ENCODE measurements around the gene SERPINA4.
"Not testable (repeated sequence)": the region's sequence is repeated elsewhere in the genome, so short reads cannot be mapped to it uniquely, and the experiment has no call there.

Gene SERPINA4

DNA sequence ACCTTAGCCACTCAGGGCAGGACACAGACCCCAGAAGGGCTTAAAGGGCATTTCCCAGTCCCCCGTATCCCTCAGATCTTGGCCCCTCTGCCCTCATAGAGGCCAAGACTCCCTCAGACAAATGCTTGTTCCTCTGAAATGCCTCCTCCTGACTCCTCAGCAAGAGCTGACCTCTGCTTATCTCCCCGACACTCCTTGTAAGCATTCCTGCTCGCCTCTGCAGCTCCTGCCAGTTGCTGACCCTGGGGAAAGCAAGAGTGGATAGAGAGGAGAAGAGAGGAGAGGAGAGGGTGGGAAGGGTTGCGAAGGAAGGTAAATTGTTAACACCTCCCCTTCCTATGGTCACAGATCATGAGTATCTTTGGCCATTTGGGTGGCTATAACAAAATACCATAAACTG, 27.1 kb downstream of the SERPINA4 start:
- DNase-seq (ENCODE audit: low read depth in 2 of 3, low spot score in 2 of 3), result no peak

DNA sequence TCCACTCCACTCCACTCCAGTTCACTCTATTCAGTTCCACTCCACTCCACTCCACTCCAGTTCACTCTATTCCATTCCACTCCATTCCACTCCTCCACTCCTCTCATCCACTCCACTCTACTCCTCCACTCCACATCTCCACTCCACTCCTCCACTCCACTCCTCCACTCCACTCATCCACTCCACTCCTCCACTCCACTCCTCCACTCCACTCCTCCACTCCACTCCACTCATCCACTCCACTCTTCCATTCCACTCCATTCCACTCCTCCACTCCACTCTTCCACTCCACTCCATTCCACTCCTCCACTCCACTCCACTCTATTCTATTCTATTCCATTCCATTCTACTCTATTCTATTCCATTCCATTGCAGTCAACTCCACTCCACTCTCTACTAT, 29.8 kb downstream of the SERPINA4 start:
- no peak for DNase-seq (ENCODE audit: low read depth in 2 of 3, low spot score in 2 of 3)

DNA sequence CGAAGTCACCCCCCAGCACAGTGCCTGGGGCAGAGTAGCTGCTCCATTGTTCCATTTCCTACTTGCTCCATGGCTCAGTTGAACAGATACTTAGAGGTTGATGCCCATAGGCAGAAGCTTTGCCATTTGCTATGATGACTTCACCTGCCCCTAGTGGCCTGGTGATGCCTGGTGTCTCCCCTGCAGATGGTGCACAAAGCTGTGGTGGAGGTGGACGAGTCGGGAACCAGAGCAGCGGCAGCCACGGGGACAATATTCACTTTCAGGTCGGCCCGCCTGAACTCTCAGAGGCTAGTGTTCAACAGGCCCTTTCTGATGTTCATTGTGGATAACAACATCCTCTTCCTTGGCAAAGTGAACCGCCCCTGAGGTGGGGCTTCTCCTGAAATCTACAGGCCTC, 30.6 kb downstream of the SERPINA4 start:
- DNase-seq (ENCODE audit: low read depth in 2 of 3, low spot score in 2 of 3), result no peak

DNA sequence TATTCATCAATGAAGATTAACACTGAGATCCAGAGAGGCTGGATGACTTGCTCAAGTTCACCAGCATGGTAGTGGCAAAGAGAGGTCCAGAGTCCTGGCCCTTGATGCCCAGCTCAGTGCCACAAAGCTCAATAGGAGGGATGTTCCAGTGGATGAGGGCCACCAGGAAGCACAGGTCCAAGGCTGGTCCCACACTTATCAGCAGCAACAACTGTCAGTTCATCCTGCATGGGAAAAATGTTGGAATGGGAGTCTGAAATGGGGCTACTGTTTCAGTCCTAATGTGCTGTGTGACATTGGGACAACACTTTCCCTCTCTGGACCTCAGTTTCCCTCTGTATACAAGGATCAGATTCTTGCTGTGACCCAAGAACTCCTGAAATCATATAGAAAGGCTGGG, 31.2 kb downstream of the SERPINA4 start:
- no peak for DNase-seq (ENCODE audit: low read depth in 2 of 3, low spot score in 2 of 3)

DNA sequence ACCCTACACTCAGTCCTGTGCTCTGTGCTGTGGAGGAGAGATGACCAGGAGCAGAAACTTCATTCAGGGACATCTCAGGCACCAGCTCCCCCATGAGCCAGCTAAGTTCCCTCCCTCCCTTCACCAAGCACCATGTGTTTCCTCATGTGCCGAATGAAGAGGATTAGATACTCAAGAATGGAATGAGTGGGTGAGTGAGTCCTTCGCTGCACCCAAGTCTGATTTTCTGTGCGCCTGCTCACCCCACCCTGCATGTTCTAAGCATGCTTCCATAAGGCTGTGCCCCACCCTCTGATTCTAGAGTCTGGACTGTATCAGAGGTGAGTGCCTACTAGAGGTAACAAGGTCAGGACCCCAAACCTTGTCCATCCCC, 32.1 kb downstream of the SERPINA4 start:
- DNase-seq (ENCODE audit: low read depth in 2 of 3, low spot score in 2 of 3), result no peak

DNA sequence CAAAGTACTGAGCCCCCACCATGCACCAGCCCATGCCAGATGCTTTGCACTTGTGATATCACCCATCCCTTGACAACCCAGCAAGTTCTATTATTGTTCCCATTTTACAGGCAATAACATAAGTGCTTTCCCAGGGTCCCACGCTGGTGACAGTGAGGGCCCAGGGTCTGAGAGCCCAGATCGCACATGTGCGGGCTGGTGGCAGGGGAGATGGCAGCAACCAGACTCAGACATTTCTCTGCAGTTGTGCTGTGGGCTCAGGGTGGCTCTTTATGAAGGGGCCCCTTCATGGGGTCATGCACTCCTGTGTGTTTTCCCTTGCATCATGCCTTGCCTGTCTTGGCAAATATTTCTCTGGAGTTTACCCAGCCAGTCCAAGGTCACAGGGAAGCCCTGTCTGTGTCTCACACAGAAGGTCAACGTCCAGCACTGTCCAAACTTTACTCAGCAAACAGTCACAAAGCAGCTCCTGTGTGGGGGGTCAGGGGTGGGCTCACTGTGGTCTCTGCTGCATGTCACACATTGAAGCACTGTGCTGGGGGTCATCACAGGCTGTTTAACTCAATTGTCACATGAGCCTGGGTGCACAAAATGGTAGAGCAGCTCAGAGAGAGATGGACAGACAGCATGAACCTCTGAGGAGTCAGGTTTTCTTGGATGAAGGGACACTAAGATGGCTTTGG, 32.6 kb downstream of the SERPINA4 start:
- no peak for DNase-seq (ENCODE audit: low read depth in 2 of 3, low spot score in 2 of 3)

DNA sequence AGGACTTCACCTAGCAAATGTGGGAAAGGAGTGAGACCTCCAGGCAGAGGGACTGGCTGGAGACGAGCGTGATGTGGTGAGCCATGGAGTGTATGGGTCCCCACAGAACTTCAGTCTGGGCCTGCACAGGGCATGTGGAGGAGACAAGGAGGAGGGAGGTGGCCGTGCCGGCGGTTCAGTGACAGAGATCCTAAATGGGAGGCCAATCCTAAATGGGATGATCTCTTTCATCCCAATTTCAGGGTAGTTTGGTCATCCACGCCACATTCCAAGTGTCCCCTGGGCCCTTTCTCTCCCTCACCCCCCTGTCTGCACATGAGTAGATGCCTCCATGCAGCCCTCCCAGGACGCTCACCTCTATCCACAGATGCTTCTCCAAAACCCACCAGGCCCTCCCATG, 33.2 kb downstream of the SERPINA4 start:
- DNase-seq (ENCODE audit: low read depth in 2 of 3, low spot score in 2 of 3), result no peak

DNA sequence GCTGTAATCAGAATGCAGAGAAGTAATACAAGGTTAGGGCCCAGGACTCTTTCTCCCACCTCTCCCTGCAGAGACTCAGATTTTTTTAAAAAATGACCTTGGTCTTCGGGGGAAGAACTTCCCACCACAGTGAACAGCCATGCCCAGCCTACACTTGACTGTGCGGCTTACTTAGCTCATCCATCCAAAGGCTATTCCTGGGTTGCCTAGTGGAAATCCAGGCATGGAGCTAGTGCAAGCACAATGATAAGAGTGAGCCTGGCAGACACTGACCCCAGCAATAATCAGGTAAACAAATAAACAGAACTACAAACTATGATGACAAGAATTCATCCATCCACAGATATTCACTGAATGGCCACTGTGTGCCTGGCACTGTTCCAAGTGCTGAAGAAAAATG, 34.7 kb downstream of the SERPINA4 start:
- no peak for DNase-seq (ENCODE audit: low read depth in 2 of 3, low spot score in 2 of 3)

DNA sequence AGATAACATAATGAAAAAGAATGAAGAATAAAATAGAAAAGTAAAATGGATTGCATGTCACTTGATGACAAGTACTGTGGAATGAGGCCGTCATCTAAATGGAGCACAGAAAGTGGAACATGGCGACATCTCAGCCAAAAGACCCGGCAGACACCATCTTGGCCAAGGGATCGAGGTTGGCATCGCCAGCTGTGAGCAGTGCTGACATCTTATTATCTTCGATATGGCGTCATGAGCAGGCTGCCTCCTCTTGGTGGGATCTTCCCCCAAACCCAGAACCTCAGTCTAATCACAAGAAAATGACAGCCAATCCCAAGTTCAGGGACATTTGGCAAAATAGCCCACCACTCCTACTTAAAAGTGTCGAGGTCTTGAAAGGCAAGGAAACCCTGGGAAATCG, 35.1 kb downstream of the SERPINA4 start:
- DNase-seq (ENCODE audit: low read depth in 2 of 3, low spot score in 2 of 3), result no peak

DNA sequence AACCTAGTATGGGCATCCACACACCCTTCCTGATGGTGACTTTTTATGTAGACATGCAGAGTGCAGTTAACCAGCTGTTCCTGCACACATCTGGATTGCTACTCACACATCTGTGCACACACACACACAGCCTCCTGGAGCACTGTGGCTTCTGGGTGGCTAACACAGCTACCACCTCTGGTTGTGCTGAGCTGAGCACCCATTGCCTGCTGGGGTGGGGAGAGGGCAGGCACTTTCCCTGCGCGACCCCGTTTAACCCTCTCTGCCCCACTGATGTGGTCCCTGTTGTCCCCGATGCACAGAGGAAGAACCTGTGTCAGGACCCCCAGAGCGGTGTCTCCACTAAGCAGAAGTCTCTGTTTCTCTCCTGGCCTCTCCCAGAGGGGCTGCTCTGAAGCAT, 36.5 kb downstream of the SERPINA4 start:
- DNase-seq (ENCODE audit: low read depth in 2 of 3, low spot score in 2 of 3), result no peak

DNA sequence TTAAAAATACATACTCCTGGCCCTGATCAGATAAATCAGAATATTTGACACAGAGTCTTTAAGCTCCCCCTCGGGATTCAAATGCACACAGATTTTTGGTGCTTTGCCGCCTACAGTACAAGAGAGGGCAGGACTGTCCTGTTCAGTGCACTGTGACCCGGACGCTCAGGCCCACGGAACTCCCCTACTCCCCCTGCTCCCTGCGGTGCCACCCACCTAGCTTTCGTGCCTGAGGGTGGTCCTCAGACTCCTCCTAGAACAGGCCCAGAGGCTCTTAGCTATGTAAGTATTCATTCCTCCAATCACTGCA, 37.2 kb downstream of the SERPINA4 start:
- no peak for DNase-seq (ENCODE audit: low read depth in 2 of 3, low spot score in 2 of 3)

DNA sequence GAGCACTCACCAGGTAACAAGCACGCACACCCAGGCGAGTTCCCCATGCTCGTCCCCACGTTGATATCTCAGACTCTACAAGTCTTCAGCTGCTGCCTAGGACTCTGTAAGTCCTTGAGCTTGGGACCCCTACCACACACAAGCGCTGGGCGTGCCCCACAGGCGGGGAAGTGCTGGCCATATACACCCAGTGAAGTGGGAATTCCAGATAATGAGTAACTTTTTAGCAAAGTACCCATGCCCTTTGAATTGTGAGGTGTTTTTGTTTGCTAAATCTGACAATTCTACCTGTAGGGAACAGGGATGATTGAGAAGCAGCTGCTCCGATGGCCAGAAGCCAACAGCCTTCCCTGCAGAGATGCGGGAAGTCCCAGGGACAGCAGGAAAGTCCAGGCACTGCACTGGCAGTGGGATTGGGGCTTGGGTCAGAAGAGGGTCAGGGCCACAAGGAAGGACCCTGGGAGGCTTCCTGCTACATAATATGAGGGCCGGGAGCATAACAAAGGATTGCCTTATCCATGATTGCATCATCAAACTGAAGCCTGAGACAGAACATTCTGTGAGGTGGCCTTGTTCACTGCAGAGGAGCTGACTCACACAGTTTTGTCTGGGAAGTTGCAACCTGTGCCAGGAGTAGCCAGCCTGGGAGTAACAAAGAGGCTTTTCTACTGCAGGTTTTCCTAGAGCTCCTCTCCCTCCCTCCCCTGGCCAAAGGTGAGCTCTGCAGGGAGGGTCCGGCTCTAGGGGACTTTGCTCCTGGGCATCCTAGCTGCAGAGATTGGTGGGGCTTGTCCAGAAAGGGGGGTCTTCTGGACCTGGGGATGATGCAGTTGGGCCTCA, 37.8 kb downstream of the SERPINA4 start:
- DNase-seq (ENCODE audit: low read depth in 2 of 3, low spot score in 2 of 3), result no peak

DNA sequence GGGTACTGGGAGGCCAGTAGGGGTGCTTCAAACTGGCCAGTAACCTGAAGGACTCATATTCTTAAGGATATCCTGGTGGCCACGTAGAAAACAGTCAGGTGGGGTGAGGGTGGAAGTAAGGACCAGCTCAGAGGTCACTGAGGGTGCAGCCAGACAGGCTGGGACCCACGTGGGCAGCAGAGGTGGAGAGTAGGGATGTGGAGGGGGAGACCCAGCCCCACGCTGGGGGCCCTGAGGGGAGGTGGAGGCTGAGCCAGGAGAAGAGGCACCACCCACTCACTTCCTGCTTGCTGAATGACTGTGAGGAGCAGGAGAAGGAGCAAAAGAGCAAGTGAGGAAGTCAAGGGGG, 38.4 kb downstream of the SERPINA4 start:
- no peak for DNase-seq (ENCODE audit: low read depth in 2 of 3, low spot score in 2 of 3)

DNA sequence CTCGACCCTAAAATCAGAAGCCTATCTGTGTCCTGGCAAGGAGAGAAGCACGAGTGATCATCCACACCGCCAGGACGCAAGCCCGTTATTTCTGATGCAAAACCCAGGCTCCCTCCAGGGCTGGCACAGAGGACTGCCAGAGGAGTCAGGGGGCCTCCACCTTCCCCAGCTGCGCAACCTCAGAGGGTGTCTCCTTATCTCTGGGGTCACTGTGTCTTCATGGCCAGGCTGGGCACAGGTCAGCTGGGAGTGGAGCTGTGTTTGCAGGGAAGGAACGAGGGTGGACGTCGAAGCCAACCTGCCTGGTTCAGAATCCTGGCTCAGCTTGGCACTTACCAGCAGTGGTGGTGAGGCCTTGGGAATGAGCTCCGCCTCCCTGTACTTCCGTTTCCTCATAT, 38.9 kb downstream of the SERPINA4 start:
- no peak for DNase-seq (ENCODE audit: low read depth in 2 of 3, low spot score in 2 of 3)

DNA sequence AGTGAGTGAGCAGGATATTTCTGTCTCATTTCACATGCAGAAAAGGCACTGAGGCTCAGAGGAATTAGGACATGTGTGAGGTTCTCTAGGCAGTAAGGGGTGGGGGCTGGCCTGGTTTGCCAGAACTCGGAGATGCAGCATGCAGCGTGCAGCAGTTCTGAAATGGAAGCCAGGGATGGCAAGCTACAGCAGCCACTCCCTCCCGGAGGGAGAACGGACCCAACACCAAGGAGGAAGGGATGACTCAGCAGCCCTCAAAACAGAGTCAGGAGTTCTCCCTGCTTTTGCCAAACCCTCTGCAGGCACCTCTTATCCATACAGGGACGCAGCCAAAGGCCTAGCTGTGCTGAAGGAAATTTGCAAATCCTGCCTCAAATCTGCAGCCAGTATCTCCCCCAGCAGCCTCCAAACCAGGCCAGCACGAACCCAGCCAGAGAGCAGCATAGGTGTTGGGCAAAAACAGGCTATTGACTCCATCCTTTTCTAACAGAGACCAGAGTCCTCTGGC, 40.7 kb downstream of the SERPINA4 start:
- no peak for DNase-seq (ENCODE audit: low read depth in 2 of 3, low spot score in 2 of 3)

DNA sequence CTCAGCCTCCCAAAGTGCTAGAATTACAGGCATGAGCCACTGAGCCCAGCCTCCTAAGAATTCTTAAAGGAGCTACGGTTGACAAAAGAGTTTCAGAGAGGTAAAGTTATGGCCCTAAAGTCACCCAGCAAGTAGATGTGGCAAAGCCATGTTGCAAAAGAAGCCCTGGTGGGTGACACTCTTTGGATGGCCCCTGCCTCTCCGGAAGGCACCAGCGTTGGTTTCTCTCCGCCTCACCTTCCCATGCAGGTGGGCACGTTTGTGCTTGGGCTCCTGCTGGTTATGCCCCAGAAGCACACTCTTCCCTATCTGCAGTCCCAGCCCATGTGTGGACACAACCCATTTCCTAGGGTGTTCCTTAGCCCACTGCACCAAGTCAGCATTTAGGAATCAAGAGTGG, 41.5 kb downstream of the SERPINA4 start:
- no peak for DNase-seq (ENCODE audit: low read depth in 2 of 3, low spot score in 2 of 3)

DNA sequence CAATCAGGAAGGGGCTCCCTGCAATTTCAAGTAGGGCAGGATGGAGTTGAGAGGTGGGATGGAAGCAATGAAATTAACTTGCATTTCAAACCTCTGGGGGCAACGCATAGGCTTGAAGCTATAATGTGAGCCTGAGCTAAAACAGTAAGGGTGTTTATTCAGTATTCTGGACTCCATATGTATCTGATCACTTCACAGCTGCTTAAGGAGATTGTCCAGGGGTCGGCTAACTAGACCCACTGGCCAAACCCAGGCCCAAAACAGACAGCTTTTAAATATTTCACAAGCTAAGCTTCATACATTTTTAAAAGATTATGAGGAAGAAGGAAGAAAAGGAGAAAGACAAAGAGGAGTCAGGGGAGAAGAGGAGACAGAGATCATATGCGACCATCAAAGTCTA, 44.1 kb downstream of the SERPINA4 start:
- no peak for DNase-seq (ENCODE audit: low read depth in 2 of 3, low spot score in 2 of 3)

DNA sequence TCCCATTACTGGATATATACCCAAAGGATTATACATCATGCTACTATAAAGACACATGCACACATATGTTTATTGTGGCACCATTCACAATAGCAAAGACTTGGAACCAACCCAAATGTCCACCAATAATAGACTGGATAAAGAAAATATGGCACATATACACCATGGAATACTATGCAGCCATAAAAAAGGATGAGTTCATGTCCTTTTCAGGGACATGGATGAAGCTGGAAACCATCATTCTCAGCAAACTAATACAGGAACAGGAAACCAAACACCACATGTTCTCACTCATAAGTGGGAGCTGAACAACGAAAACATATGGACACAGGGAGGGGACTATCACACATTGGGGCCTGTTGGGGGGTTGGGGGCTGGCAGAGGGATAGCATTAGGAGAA, 47.7 kb downstream of the SERPINA4 start:
- not testable (repeated sequence) for DNase-seq (ENCODE audit: low read depth in 2 of 3, low spot score in 2 of 3)

DNA sequence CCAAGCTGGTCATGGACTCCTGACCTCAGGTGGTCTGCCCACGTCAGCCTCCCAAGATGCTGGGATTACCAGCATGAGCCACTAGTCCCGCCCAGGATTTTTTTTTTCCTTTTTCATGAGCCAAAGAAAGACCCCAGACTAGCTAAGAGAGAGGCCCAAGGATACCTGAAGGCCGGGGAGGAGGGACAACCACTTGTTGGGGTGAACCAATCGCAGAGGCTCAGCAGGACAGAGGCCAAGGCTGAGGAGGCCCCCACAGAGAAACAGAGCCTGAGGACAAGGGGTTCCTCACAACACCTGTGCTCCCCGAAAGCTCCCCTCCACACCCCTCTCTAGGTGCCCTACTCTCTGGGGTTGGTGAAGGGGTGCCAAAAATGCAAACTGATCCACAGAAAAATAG, 49.9 kb downstream of the SERPINA4 start:
- DNase-seq (ENCODE audit: low read depth in 2 of 3, low spot score in 2 of 3), result no peak

DNA sequence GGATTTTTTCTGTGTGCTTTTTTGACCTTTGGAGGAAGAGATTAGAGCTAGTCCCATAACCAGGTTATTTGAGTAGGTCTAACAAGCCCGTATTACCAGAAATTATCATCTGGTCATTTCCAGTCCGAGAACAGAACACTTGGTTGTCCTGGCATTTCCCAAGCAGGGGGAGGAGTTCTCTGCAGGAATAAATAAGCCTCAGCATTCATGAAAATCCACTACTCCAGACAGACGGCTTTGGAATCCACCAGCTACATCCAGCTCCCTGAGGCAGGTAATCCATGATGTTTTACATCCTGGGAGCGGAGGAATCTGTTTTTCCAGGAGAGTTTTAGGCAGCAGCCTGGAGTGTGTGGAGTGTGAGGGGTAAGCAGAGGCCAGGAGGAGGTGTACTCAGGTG, 50.9 kb downstream of the SERPINA4 start, which contains the start of gene SERPINA3:
SERPINA3 (plus strand) TSS at position 218 of the 400 bp plus-strand sequence. CDS start 2,051 bp downstream, outside the sequence.
- DNase-seq (ENCODE audit: low read depth in 2 of 3, low spot score in 2 of 3), result no peak

DNA sequence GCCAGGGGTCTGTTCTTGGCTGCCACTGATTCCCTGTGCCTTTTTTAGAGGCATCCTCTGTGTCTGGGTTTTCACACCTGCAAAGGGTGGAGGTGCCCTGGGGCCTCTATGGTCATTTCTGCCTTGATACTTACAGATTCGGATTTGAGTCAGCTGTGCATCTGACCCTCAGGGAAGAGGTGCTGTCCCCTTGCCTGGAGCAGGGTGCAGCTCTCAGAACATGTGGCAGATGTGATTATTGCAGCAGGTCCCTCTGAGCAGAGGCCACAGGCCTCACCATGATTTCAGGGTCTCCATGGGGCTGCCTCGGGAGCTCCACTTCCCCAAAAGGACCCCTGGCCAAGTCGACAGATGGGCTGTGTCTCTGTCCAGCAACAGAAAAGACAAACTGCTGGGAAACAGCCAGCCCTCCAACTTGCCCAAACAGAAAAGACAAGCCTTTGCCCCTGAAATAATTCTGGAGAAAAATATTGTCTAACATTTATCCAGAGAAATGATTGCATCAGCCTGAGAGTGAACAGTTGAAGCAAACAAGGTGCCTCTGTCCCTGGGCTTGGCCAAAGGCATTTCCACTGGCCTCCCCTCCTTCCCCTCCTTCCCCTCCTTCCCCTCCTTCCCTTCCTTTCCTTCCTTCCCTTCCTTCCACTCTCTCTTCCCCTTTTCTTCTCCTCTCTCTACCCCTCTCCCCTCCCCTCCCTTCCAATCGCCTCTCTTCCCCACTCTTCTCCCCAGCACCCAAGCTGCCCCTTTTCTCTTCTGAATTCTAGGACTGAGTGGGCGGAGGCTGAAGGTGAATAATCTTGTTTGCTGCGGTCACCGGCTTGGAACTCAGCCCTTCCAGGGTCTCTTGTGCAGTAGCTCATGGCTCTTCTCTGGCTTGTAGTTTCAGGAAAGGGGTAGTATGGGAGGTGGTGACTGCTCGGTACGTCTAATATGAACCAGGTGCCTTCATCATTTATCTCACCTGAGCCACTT, 51.6 kb downstream of the SERPINA4 start:
- DNase-seq (ENCODE audit: low read depth in 2 of 3, low spot score in 2 of 3), result no peak

Measured in activated CD8-positive, alpha-beta memory T cell treated with anti-CD3 and anti-CD28 coated beads for 48 hours (primary cell).